NCI-H1105 treated with DMSO at 0.1 percent for 48 hours (cell line): Measurements from ENCODE around the gene SLC22A23.

Source experiments
- DNase-seq: peaks from one replicate; lab custom pipeline; 2025; lab: John Stamatoyannopoulos, UW

SLC22A23 gene

DNA sequence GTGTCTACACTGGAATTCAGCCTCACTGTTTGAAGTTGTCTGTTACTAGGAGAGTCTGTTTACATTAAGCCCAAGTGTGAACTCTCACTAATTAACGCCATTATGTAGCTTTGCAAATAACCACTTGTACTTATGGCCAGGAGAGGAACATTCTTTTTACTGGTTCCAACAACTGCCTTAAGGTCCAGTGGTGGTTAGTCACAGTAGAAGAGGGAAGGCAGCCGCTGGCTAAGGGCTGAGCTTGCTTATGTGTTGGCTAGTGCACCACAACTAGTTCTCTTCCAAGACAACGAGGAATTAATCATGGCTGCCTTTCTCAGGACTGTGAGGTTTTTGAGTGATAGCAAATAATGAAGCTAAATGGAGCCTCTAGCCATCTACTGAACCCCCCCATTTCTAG, 14.9 kb upstream of the SLC22A23 start:
- peak; percentile 52 for DNase-seq

DNA sequence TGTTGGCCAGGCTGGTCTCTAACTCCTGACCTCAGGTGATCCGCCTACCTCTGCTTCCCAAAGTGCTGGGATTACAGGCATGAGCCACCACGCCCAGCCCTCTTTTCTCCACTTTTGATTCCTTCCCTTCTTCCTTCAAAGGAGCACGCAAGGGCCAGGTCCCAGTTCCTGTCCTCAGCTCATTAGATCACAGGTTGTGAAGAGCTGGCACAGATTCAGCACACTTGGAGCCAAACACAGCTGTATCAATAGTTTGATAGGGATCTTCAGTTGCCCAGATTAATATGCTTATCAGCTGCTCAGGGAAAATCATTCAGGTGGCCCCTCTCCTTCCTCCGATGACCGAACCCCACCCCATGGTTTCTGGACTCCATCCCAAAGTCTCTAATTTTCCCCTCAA, 14.4 kb upstream of the SLC22A23 start:
- DNase-seq = peak; percentile 39

DNA sequence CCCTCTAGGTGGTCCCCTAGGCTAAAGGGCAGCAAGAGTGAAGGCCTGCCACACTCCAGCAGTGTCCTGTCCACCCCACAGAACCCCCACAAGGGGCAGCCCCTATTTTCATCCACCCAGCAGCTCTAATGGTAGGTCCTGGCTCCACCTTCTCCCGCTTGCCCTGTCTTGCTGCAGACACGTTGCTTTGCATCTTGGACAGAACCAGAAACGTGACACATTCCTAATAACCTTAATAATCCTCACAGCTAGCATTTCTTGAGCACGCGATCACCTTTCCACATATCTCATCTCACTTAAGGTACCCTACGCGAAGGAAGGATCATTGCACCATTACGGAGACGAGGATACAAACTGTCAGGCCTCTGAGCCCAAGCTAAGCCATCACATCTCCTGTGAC, 11.7 kb upstream of the SLC22A23 start:
- no peak for DNase-seq

DNA sequence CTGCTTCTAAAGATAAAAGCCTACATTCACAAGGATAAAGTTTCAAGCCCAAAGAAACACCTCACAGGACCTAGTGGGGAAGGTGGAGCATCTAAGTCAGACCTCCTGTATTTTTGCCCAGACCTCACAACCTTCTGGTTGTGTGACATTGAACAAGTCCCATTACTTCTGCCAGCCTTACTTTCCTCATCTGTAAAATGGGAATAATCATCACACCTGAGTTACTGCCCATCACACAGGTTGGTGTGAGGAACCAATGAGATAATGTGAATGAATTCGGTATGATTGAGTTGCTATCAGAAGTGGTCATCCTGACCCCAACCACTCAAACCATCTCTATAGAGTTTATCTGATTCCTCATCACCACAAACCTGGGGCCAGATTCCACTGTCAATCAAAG, 11.1 kb upstream of the SLC22A23 start:
- no peak for DNase-seq

DNA sequence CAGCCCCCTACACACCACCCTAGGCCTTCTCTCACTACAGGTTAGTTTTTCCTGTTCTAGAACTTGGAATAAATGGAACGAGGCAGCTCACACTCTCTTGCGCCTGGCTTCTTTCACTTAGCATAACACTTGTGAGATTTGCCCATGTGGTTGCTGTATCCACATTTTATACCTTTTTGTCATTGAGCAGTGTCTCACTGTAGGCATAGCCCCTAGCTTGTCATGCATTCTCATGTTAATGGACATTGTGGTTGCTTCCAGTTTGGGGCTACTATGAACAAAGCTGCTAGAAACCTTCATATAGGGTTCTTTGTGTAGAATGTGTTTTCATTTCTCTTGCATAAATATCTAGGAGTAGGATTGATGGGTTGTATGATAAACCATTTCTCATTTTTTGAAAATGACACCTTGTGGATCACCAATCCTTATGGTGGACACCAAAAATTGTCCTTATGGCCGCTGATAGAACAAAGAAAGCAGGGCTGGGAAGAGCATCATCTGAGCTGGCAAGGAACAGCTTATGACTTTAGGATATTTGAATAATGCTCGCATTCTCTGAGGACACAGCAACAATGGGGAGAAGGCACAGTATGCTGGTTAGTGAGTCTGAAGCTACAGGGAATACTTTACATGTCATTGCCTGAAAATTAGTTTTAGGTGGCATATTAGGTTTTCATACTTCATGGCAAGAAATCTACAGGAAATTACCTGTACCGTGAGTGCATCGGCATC, 9.8 kb upstream of the SLC22A23 start:
- no peak for DNase-seq

DNA sequence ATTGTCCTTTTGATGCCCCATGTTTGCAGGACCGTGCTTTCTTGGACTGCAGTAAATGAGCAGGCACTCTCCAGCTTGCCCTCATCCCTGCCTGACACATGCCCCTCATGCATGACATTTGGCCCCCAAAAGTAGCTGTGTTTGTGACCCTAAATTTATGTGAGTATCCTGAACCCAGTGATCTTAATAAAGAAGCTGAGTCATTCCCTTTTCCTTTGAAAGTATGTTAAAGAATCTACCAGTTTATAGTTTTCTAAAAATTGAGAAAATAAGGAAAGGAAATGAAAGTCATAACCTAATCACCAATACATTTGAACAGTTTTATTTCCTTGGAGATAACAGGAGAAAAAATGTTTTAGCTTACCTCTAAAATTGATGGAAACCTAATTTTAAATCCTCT, 3.4 kb upstream of the SLC22A23 start:
- DNase-seq = no peak

DNA sequence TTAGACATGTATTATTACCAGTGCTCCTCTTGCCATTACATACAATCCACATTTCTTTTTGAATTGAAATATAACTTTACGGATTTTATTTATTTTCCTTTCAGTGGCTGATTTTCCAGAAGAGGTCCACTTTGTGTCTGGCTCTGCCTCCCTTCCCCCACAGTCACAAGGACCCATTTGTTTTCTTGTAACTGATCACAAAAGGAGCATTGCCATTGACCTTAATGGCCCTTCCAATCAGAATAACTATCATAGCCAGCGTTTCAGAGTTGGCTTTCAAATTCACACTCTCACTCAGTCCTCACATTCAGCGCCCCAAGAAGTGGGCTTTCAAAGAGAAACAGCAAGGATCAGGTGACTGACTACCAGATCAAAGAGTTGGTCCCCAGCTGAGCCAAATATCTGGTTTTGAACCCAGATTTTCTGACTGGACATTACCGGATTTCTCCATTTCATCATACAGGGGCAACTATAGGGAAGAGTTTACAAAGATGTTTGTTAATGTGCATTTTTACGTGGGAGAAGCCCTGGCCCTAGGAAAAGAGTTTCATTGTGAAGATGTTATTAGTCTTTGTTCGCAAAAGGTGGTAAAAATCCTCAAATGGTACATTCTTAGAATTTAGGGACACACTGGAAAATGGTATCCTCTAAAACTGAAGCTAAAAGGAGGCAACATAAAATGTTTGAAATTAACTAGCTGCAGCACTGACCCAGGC, 2.0 kb upstream of the SLC22A23 start:
- no peak for DNase-seq

DNA sequence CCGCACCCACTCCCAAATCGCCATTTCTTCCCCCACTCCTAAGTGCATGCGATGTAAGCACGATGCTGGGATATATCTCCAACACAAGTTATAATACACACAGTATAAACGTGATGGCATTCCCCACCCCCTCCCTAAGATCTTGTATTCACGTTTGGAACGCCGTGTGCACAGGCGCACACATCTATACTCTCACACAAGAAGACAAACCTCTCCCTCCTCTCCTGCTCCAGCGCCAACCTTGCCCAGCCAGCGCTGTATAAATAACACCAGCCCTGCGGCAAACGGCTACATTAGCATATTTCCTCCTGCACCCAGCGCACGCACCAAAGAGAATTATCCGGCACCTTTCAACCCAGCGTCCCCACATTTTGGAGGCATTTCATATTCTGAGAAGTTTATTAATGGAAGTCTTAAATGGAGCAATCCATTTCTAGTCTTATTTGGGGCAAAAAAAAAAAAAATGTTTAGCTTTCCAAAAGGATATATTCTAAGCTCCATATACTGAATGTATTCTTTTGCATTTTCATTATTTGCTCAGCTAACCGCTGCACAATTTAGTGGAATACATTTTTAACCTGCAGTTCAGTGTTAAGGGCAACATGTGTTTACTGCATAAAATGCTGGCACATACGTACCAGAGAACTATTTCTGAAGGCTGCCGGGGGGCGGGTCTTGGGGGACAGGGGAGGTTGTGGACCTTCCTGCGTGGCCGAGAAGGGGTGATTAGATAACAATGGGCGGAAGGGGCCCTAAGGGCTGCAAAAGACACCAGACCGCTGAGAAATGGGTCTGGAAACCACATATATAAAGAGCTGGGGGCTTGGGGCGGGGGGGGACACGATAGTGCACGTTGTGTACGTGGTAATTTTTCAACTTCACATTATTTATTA, 1.1 kb upstream of the SLC22A23 start:
- peak; percentile 73 for DNase-seq

DNA sequence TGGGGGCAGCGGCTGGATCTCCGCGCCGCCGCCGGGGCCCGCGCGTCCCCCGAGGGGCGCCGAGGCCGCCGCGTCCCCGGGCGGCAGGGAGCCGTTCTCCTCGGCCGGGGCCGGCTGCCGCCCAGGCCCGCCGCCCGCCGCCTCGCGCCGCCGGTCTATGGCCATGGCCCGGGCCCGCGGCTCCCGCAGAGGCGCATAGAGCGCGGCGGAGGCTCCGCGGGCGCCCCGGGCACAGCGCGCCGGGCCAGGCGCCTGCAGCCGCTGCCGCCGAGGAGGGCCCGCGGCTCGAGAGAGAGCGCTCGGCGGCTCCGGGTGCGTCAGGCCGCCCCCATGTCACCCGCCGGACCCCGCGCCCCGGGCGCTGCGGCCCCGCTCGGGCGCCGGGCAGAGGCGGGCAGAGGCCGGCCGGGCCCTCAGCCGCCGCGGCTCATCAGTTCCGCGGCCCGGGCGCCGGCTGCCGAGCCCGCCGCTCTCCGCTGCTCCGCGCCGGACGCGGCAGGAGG, 404 bp downstream of the SLC22A23 start:
- peak; percentile 48 for DNase-seq

DNA sequence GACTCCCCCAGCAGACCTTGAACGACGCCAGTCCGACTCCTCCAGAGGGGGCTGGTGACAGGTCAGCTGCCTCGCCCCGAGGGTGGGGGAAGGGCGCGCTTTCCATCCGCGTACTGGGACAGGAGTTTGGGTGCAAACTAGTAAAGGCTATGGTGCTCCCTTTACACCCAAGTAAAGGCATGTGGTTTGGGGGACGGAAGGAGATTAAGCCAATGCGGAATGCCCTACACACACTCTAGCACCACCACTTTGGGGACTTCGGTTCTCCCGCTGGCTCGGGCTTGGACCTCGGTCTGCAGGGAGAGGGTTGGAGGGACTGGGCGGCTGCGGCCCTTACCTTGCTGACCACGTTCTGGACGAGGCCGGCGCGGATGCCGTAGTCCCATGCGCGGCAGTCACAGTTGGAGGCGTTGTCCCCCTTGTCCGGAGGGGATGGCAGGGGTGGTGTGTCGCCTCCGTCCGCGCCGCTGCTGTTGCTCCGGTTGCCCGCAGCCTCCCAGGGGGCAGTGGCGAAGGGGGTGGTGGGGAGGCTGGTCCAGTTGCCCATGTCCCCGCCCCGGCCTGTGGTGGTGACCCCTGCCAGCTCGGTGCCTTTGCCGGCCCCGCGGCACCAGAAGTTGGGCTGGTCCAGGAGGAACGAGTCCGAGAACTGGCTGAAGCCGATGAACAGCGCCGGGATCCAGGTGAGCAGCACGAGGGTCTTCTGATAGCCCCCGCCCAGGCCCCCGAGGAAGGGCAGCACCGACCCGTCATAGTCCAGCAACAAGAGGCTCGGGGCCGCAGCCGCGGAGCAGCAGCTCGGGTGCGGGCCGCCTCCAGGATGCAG, 1.1 kb downstream of the SLC22A23 start:
- no peak for DNase-seq

DNA sequence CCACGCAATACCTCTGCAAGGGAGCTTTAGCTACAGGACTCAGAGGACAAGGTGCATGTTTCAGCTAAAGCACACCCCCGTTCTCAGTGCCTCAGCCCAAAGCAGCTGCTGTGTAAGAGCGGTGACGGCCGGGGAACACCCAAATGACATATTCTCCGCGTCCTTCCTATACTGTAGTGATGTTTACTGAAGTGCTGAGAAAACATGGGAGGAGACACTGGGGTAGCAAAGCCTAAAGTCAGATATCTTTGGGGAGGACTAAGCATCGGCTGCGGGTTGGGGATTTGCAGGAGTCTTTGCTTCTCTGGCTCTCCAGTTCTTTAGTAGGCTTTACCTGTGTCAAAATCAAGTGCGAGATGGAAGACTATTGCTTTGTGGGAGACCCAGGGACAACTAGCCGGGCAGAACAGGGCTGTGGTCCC, 1.7 kb downstream of the SLC22A23 start:
- peak; percentile 39 for DNase-seq

DNA sequence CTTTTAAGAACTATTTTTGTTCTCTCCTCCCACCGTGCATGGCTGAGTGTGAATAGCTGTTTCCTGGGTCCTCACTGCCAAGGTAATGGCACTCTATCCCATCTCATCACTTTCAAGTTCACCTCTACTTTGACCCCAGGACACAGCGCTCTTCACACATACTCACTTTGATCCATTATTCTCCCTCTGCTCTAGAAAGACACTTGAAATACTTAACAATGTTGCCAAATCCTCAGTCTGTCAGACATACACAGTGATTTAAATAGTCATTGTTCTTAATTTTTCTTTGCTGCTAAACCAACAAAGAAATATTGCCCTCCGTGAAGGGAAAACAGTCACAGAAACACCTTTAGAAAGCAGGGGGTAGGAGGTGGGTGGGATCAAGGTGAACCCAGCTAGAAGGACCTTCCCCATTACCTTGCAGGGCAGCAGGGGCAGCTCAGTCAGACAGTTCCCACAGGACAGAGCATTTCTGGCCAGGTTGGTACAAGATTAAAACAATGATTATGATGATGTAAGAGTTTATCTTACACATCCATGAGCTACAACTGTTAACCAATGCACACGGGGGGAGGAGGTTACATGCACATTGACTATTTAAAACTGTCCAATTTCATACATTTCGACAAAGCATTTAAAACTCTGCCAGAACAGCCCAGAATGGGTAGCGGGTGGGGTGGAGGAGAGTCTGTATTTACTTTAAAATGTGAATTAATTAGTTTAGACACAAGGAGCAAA, 2.4 kb downstream of the SLC22A23 start:
- DNase-seq = peak; percentile 10

DNA sequence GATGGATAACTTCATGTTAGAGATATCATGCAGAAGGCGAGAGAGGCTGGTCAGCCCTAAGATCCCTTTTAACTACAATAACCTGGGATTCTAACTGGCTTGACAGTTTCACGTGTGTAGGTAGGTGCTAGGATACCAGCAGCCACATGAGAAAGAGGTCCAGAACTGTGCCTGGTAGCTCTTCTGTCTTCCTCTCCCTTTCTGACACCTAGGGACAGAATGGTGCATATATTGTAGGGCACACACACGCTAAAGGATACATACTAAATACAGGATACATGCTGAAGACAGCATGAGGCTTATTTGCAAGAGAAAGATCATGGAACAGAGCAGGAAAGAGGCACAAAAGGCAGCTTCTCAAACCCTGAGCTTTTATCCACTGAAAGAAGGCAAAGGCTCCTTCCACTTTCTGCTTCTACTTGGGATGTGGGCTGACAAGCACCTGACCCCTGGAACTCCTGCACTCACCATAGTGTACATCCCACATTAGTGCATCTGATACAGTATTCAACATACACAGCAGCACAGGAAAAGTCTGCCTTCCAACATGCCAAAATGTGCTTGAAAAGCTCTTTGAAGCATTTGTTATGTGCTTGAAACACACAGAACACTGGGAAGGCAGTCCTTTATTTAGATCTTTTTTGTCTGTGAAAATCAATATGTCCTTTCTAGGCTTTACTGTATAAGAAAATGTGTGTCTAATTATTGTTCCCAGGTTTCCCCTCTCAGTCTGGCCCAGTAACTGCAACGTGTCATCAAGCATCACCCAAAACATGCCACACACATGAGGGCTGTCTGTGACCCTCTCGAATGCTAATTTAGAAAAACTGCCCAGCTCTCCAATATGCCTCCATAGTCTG, 3.2 kb downstream of the SLC22A23 start:
- no peak for DNase-seq

DNA sequence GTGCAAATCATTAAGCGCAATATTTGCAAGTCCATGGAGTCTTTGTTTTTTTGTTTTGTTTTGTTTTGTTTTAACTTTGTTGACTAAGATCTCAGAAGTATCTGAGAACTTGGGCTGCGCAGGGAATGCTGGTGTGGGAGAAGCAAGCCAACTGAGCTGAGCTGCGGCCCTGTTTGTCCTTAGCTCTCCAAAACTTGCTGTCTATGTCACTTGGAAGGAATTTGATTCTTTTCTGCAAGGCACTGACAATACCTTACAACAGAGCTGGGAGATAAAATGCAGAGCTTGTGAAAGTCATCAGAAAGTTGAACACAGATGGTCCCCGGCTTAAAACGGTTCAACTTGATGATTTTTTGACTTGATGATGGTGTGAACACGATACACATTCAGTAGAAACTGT, 5.4 kb downstream of the SLC22A23 start:
- no peak for DNase-seq

DNA sequence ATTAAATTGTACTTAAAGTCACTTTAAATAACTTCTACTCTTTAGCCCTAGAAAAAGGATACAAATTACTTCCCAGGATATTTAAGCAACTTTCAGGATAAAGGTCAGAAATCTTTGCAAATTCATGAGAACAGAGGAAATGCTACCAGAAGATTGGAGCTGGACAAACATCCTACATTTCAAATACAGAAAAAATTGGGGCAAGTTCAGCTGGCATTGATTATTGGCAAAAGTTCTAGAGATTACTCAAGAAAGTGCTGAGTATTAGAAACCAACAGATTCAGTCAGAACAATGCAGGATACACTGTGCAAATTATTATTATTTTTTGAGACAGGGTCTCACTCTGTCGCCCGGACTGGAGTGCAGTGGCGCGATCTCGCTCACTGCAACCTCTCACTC, 6.0 kb downstream of the SLC22A23 start:
- DNase-seq = no peak

DNA sequence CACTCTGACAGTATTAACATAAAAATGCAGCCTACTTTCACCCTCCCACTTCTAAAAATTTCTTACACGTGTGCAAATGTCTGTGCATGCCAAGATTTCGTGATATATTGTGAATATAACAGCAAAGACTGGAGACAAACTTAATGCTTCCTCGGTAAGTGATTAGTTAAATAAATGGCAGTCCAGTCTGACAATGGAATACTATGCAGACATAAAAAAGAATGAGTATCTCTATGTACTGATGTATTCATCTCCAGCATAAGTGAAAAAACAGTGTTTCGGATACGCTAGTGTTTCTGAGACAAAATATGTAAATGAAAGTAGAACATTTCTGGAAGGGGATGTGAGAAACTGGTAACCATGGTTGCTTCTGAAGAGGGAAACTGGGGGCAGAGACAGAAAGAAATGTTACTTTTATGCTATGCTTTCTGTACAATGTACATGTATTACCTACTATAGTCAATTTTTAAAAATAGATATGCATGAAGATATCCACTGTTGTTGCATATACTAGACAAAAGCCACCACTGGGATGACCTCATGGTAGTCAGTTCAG, 7.0 kb downstream of the SLC22A23 start:
- DNase-seq = no peak

DNA sequence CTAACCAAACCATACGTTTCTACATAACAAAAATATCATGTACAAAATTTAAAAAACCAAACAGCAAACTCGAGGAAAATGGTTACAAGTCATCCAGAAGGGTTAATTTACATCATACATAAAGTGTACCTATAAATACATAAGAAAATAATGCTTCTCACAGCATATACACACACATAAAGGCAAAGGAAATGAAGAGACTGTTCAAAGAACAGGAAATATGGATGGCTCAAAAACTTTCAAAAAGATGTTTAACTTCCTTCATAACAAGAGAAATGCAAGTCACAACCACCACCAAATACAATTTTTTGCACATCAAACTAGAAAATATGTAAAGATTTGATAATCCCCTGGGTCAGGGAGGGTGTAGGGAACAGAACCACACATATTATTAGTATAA, 7.5 kb downstream of the SLC22A23 start:
- DNase-seq = no peak

DNA sequence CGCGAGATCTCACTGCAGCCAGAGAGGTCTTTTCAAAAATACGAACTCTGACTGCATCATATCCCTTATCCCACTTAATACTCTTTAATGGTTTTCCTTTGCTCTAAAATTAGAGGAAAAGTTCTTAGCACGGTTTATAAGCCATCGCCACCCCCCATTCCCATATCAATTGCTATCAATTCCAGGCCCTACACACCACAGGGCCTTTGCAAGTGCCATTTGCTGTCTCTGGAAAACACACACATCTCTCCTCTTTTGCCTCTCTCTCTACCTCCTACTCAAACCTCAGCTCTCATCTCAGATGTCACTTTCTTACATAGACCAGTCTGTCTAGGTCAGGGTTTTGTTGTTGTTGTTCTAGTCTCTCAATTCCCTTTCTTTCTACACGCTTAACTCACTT, 9.8 kb downstream of the SLC22A23 start:
- no peak for DNase-seq

DNA sequence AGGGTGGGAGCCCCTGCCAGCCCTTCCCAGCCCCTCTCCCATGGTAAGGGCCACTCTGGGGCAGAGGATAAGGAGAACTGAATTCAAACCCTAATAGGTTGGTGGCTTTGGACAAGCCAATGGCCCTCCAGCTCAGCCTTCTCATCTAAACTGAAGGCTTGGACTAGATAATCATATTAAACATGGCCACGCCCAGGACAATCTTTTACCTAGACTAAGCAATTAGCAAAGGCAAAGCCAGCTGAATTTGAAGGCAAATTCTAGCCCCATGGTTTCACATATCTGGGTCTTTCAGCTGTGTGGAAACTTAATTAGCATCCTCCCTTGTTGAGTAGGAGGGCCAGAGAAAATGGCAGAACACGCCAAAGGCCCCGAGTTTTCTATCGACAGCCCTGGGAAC, 10.7 kb downstream of the SLC22A23 start:
- DNase-seq = no peak
